ENCODE data around the gene PAWR.
"Not testable (repeated sequence)": the region's sequence is repeated elsewhere in the genome, so short reads cannot be mapped to it uniquely, and the experiment has no call there.

The PAWR gene

DNA sequence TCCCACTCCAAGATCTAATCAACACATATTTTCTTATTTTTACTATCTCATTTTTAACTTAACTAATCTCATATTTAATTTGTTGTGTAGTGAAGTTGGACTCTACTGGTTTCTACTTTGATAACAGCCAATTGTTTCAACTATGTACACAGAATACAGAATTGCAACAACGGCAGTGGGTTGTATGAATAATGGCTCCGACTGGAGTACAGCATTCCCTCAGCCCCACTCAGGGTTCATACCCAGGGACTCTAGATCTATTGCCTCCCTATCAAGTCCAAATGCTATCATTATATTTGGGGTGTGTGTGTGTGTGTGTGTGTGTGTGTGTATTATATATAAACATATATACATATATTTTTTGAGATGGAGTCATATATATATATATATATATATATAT lies 52.3 kb downstream of the PAWR start:
- TF ChIP-seq, protein P1, sequence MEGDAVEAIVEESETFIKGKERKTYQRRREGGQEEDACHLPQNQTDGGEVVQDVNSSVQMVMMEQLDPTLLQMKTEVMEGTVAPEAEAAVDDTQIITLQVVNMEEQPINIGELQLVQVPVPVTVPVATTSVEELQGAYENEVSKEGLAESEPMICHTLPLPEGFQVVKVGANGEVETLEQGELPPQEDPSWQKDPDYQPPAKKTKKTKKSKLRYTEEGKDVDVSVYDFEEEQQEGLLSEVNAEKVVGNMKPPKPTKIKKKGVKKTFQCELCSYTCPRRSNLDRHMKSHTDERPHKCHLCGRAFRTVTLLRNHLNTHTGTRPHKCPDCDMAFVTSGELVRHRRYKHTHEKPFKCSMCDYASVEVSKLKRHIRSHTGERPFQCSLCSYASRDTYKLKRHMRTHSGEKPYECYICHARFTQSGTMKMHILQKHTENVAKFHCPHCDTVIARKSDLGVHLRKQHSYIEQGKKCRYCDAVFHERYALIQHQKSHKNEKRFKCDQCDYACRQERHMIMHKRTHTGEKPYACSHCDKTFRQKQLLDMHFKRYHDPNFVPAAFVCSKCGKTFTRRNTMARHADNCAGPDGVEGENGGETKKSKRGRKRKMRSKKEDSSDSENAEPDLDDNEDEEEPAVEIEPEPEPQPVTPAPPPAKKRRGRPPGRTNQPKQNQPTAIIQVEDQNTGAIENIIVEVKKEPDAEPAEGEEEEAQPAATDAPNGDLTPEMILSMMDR (IDR thresholded peaks at IDR 0.05; ENCODE audit: low read depth, low read length) = no peak
- no peaks in the 10 kb centered on the region for H3K9me3 ChIP-seq
- no peak overlapping the region for H3K4me3 ChIP-seq (ENCODE audit: low read depth, low read length)
- peaks cover 15% of the 10 kb centered on the region for H3K27me3 ChIP-seq
- no peaks in the 10 kb centered on the region for H3K36me3 ChIP-seq
- H3K4me1 ChIP-seq = no peaks in the 10 kb centered on the region
- DNase-seq = no peak

DNA sequence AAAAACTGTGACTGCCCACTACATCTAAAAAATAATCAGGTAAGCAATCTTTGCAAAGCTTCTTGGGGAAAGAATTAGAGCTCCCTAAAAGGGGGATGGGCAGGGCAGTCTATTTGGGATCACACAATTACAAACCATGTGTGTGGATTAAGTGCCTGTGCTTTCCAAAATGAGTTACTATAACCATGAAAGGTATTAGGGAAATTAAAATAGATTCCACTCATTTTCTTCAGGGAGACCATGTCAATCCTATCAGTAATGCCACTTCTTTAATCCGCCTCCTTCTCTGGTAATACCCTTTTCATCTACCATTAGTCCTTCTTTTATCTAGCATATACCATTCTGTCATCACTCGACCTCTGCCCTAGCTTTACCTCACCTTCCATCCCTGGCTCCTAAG lies 53.7 kb downstream of the PAWR start:
- Histone ChIP-seq H3K9me3 (no peaks in the 10 kb centered on the region), H3K36me3 (no peaks in the 10 kb centered on the region), H3K4me1 (no peaks in the 10 kb centered on the region), H3K4me3 (ENCODE audit: low read depth, low read length) (no peak overlapping the region), H3K27me3 (peaks cover 15% of the 10 kb centered on the region)
- no peak for DNase-seq
- TF ChIP-seq, protein P1 (IDR thresholded peaks at IDR 0.05; ENCODE audit: low read depth, low read length) = no peak

DNA sequence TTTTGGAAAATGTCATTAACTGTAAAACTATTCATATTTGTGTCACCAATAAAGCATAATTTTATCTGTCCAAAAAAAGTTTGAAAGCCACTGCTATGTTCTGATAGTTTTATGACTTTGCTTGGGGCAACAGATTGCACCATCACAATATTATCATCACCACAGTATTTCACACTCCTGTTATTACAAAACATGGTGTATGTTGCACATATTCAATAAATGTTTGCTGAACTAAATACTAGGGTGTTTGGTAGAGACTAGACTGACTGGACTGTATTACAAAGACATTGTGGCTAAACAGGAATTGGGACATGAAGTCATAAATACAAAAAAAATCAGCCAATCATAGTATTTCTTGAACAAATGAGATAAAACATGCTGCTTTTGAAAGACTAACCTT lies 55.1 kb downstream of the PAWR start:
- H3K9me3 ChIP-seq = no peaks in the 10 kb centered on the region
- DNase-seq = no peak
- H3K36me3 ChIP-seq = no peaks in the 10 kb centered on the region
- H3K4me1 ChIP-seq = no peaks in the 10 kb centered on the region
- no peak overlapping the region for H3K4me3 ChIP-seq (ENCODE audit: low read depth, low read length)
- H3K27me3 ChIP-seq = peaks cover 15% of the 10 kb centered on the region
- TF ChIP-seq, protein P1 (IDR thresholded peaks at IDR 0.05; ENCODE audit: low read depth, low read length) = no peak

DNA sequence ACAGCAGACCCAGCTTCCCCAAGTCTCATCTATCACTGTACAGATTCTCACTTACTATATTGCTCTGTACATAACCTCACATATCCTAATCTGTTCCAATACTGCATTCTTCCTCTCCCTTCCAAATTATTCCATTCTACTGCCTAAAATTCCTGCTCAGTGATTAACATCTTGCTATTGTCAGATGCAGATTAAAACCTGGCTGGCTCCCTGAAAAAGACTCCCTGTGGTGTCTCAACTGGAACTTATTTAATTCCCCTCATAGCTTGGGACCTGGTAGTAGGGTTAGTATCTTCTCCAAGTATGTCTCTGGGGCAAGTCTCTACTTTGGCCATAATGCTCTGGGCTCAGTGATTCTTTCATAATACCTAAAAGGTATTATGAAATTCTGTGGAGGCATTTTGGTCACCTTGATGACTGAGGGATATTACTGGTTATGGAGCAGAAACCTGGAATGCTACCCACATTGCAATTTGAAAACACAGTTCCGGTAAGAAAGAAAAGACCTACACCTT lies 55.8 kb downstream of the PAWR start:
- TF ChIP-seq, protein P1 (IDR thresholded peaks at IDR 0.05; ENCODE audit: low read depth, low read length) = no peak
- no peak overlapping the region for H3K4me3 ChIP-seq (ENCODE audit: low read depth, low read length)
- peaks cover 15% of the 10 kb centered on the region for H3K27me3 ChIP-seq
- H3K4me1 ChIP-seq = no peaks in the 10 kb centered on the region
- H3K36me3 ChIP-seq = no peaks in the 10 kb centered on the region
- DNase-seq = no peak
- no peaks in the 10 kb centered on the region for H3K9me3 ChIP-seq

DNA sequence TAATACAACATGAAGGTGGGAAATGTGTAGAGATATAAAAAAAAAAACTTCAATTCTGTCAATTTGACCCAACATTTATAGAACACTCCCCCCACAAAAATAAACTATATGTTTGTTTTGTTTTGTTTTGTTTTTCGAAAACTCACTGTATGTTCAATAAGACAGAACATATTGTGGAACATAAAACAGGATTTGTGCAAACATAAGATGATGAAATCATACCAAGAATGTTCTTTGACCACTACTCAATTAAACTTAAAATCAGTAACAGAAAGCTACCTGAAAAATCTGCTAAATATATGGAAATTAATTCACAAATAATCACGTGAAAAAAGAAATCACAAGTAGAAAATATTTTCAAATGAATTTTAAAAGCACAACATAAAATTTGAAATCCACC lies 61.2 kb downstream of the PAWR start:
- H3K9me3 ChIP-seq = no peaks in the 10 kb centered on the region
- H3K36me3 ChIP-seq = no peaks in the 10 kb centered on the region
- H3K27me3 ChIP-seq = 0 out of 2 replicates have a peak, but pooled peaks cover 2% of the 10 kb centered on the region
- H3K4me1 ChIP-seq = no peaks in the 10 kb centered on the region
- H3K4me3 ChIP-seq (ENCODE audit: low read depth, low read length) = no peak overlapping the region
- TF ChIP-seq, protein P1 (IDR thresholded peaks at IDR 0.05; ENCODE audit: low read depth, low read length) = no peak
- no peak for DNase-seq

DNA sequence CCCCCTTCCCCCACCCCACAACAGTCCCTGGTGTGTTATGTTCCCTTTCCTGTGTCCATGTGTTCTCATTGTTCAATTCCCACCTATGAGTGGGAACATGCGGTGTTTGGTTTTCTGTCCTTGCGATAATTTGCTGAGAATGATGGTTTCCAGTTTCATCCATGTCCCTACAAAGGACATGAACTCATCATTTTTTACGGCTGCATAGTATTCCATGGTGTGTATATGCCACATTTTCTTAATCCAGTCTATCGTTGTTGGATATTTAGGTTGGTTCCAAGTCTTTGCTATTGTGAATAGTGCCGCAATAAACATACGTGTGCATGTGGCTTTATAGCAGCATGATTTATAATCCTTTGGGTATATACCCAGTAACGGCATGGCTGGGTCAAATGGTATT lies 64.0 kb downstream of the PAWR start:
- H3K4me3 ChIP-seq (ENCODE audit: low read depth, low read length); H3K36me3 ChIP-seq; H3K9me3 ChIP-seq; DNase-seq; H3K4me1 ChIP-seq; H3K27me3 ChIP-seq: not testable (repeated sequence)

DNA sequence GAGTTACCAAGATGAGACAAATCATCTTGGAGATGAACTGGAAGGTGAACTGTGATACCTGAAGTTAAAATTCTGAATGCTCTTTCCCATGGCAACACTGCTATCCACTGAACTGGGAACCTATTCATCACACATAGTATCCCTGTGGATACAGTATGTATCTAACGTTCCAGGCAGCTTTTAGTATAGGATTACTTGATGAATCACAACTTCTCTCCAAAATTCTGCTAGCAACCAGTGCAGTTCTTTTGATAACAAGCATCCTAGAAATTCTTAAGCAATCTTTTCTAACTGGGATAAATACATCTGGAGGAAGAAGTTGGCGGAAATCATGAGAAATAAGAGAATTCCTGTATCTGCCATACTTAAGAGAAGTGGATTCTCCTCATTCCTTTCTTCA lies 66.4 kb downstream of the PAWR start:
- H3K4me1 ChIP-seq = no peaks in the 10 kb centered on the region
- TF ChIP-seq, protein P1 (IDR thresholded peaks at IDR 0.05; ENCODE audit: low read depth, low read length) = no peak
- H3K9me3 ChIP-seq = no peaks in the 10 kb centered on the region
- no peak for DNase-seq
- H3K36me3 ChIP-seq = no peaks in the 10 kb centered on the region
- no peak overlapping the region for H3K4me3 ChIP-seq (ENCODE audit: low read depth, low read length)
- peaks cover 3% of the 10 kb centered on the region; the same call in 1 of the 2 replicates for H3K27me3 ChIP-seq
